MM.1S (cell line): ENCODE measurements around the gene CTPS2.

Source experiments
- DNase-seq: peaks from one replicate; pipeline ENCODE4 v3.0.0-alpha.2; 2015
- H2AFZ ChIP-seq: fragments of 300-600 bp; sonication (generic); 2 replicates; pipeline ENCODE4 v1.6.0; 2016; ENCODE audit warnings: antibody characterized with exemption, low read length
- H3F3A ChIP-seq: fragments of 300-600 bp; sonication (generic); 2 replicates; pipeline ENCODE4 v1.6.1; 2016; ENCODE audit warnings: mild to moderate bottlenecking, antibody characterized with exemption, low read length, moderate library complexity, mixed read lengths; ENCODE audit not compliant: insufficient read depth
- H3K27ac ChIP-seq: fragments of 300-600 bp; sonication (generic); 2 replicates; pipeline ENCODE4 v1.5.1; 2016; ENCODE audit warnings: mild to moderate bottlenecking, low read length
- H3K27me3 ChIP-seq: fragments of 300-600 bp; sonication (generic); replicated peaks from 2 replicates; pipeline ENCODE4 v1.6.0; 2016; ENCODE audit warnings: low read length; ENCODE audit not compliant: insufficient read depth
- H3K36me3 ChIP-seq: fragments of 300-600 bp; sonication (generic); replicated peaks from 2 replicates; pipeline ENCODE4 v1.6.1; 2016; ENCODE audit warnings: mild to moderate bottlenecking, low read length, mixed read lengths; ENCODE audit not compliant: insufficient read depth
- H3K4me1 ChIP-seq: fragments of 300-600 bp; sonication (generic); 2 replicates; pipeline ENCODE4 v1.6.1; 2016; ENCODE audit warnings: low read length, mixed read lengths
- H3K4me2 ChIP-seq: fragments of 300-600 bp; sonication (generic); 2 replicates; pipeline ENCODE4 v1.6.0; 2016; ENCODE audit warnings: low read depth, low read length
- H3K4me3 ChIP-seq: fragments of 300-600 bp; sonication (generic); 2 replicates; pipeline ENCODE4 v1.5.1; 2016; ENCODE audit warnings: low read length, mixed read lengths
- H3K79me2 ChIP-seq: fragments of 300-600 bp; sonication (generic); 2 replicates; pipeline ENCODE4 v1.6.1; 2016; ENCODE audit warnings: mixed run types, low read length, mixed read lengths
- H3K9ac ChIP-seq: fragments of 300-600 bp; sonication (generic); 2 replicates; pipeline ENCODE4 v1.6.1; 2016; ENCODE audit warnings: low read length, mixed read lengths
- H3K9me2 ChIP-seq: fragments of 300-600 bp; sonication (generic); replicated peaks from 2 replicates; pipeline ENCODE4 v1.6.1; 2016; ENCODE audit warnings: mild to moderate bottlenecking, low read length, mixed read lengths; ENCODE audit not compliant: insufficient read depth
- H3K9me3 ChIP-seq: fragments of 300-600 bp; sonication (generic); replicated peaks from 2 replicates; pipeline ENCODE4 v1.6.1; 2016; ENCODE audit warnings: mild to moderate bottlenecking, low read length, mixed read lengths; ENCODE audit not compliant: insufficient read depth
- H4K20me1 ChIP-seq: fragments of 300-600 bp; sonication (generic); 2 replicates; pipeline ENCODE4 v1.6.1; 2016; ENCODE audit warnings: mild to moderate bottlenecking, low read length, moderate library complexity, mixed read lengths; ENCODE audit not compliant: insufficient read depth
- CTCF ChIP-seq: fragments of 300-600 bp; sonication (generic); IDR thresholded peaks from 2 replicates; pipeline ENCODE4 v1.5.1; 2016; ENCODE audit warnings: antibody characterized with exemption, low read length, mixed read lengths
- EZH2 ChIP-seq: fragments of 300-600 bp; sonication (generic); optimal IDR thresholded peaks from 2 replicates; pipeline ENCODE3; 2017; ENCODE audit warnings: low read depth, mild to moderate bottlenecking, antibody characterized with exemption, low read length, mixed read lengths
- EZH2phosphoT487 ChIP-seq: fragments of 300-600 bp; sonication (generic); IDR thresholded peaks from 2 replicates; pipeline ENCODE4 v1.6.1; 2018; ENCODE audit warnings: antibody characterized with exemption, low read length

CTPS2 gene

DNA sequence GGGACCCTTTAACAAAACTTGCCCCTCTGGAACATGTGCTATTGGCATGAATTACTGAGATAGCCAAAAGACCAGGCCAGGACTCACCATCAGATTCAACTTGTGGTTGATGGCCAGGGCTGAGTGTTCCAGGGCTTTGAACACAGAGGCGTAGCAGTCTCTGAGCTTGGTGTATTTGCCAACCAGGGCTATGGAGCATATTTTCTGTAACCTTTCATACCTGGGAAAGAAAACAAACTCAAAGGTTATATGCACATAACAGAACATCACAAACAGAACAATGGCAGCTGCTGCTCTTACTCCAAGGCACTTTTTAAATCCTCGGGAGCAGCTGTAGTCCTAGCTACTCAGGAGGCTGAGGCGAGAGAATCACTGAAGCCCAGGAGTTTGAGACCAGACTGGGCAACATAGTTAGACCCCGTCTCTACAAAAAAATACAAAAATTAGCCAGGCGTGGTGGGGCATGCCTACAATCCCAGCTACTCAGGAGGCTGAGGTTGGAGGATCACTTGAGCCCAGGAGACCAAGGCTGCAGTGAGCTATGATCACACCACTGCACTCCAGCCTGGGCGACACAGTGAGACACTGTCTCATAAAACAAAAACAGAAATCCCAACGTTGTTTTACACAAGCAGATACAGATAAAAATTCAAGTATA is 29.3 kb downstream of the CTPS2 start:
- no peak overlapping the region for H2AFZ ChIP-seq
- H3K4me3 ChIP-seq = no peak overlapping the region
- H3K27ac ChIP-seq = no peak overlapping the region
- no peaks in the 10 kb centered on the region for H3F3A ChIP-seq
- H3K9ac ChIP-seq = no peak overlapping the region
- no peaks in the 10 kb centered on the region for H3K9me2 ChIP-seq
- no peaks in the 10 kb centered on the region for H3K9me3 ChIP-seq
- no peaks in the 10 kb centered on the region for H3K79me2 ChIP-seq
- no peaks in the 10 kb centered on the region for H3K36me3 ChIP-seq
- TF ChIP-seq CTCF (no peak), EZH2phosphoT487 (no peak)
- H3K27me3 ChIP-seq = no peaks in the 10 kb centered on the region
- H4K20me1 ChIP-seq = no peaks in the 10 kb centered on the region
- no peak overlapping the region for H3K4me2 ChIP-seq
- no peak for DNase-seq
- no peaks in the 10 kb centered on the region for H3K4me1 ChIP-seq

- H3K9me2 ChIP-seq = no peaks in the 10 kb centered on the region
- no peaks in the 10 kb centered on the region for H3K4me1 ChIP-seq
- no peaks in the 10 kb centered on the region for H3K27me3 ChIP-seq
- no peak overlapping the region for H3K27ac ChIP-seq
- H3K4me2 ChIP-seq = no peak overlapping the region
- H2AFZ ChIP-seq = no peak overlapping the region
- no peaks in the 10 kb centered on the region for H3K36me3 ChIP-seq
- no peak for TF ChIP-seq EZH2phosphoT487
- no peak for TF ChIP-seq EZH2
- no peak for TF ChIP-seq CTCF
- no peaks in the 10 kb centered on the region for H3F3A ChIP-seq
- H4K20me1 ChIP-seq = no peaks in the 10 kb centered on the region
- DNase-seq = no peak
- no peaks in the 10 kb centered on the region for H3K79me2 ChIP-seq
- H3K4me3 ChIP-seq = no peak overlapping the region
- H3K9ac ChIP-seq = no peak overlapping the region
- no peaks in the 10 kb centered on the region for H3K9me3 ChIP-seq
These were observed 33.8 kb downstream of the CTPS2 start for GRCh38 chrX:16678689-16679088.

DNA sequence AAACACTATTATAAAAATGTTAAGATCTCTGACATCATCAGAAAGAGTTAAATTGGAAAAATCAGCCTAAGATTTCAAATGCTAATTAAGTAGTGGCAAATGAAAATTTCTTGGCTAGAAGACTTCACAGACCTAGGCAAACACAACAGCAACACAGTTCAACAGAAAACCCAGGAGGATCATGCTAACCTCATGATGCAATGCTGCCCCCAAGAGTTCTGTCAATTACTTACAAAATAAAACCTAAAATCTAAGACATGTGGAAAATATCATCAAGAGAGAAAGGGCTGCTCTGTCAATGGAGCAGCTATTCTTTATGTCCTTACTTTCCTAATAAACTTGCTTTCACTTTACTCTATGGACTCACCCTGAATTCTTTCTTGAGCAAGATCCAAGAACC is 41.5 kb downstream of the CTPS2 start:
- H3K36me3 ChIP-seq = no peaks in the 10 kb centered on the region
- no peaks in the 10 kb centered on the region for H3K79me2 ChIP-seq
- H3K27me3 ChIP-seq = no peaks in the 10 kb centered on the region
- H3K4me2 ChIP-seq = no peak overlapping the region
- peak; percentile 27 for DNase-seq
- TF ChIP-seq EZH2phosphoT487 = no peak
- TF ChIP-seq CTCF = peak; percentile 31
- no peak for TF ChIP-seq EZH2
- H3K4me3 ChIP-seq = no peak overlapping the region
- no peak overlapping the region for H2AFZ ChIP-seq
- H3K9me2 ChIP-seq = no peaks in the 10 kb centered on the region
- H3K9me3 ChIP-seq = no peaks in the 10 kb centered on the region
- H3K27ac ChIP-seq = no peak overlapping the region
- no peaks in the 10 kb centered on the region for H4K20me1 ChIP-seq
- no peak overlapping the region for H3K9ac ChIP-seq
- no peaks in the 10 kb centered on the region for H3K4me1 ChIP-seq
- H3F3A ChIP-seq = no peaks in the 10 kb centered on the region
